Psoas muscle (tissue), 8 donors: ENCODE results near the gene RYR2. TPM values are rescaled to one million over a fixed set of nuclear protein-coding genes. Genes with fewer than 3 reads are reported as not detected.

Source experiments
- ATAC-seq, 4 donors: fragments of 200-7000 bp; cut with Tn5 transposase; one replicate each; pipeline ENCODE4 v1.9.1; 2020; ENCODE audit warnings: moderate library complexity in 3 of 4, mild to moderate bottlenecking in 2 of 4
- DNase-seq, 2 donors: peaks; one replicate each; pipeline ENCODE4 v3.0.0-alpha.2; 2020
- H3K27ac ChIP-seq: fragments of 200-600 bp; one replicate; pipeline ENCODE4 v1.8.0; 2022
- H3K27me3 ChIP-seq, 3 donors: fragments of 200-600 bp in 1 of 3; one replicate each; pipeline versions ENCODE4 v1.6.1 to v1.8.0; 2013 to 2022; ENCODE audit warnings: low read length in 2 of 3, mild to moderate bottlenecking in 2 of 3, moderate library complexity in 1 of 3; ENCODE audit not compliant: insufficient read depth in 3 of 3
- H3K36me3 ChIP-seq, 2 donors: fragments of 200-600 bp in 1 of 2; one replicate each; pipeline versions ENCODE4 v1.6.1 to v1.8.0; 2013 to 2022; ENCODE audit warnings: low read depth in 1 of 2, mild to moderate bottlenecking in 1 of 2, moderate library complexity in 1 of 2; ENCODE audit not compliant: insufficient read depth in 1 of 2
- H3K4me1 ChIP-seq: fragments of 200-600 bp; one replicate; pipeline ENCODE4 v1.8.0; 2022
- H3K4me3 ChIP-seq: fragments of 200-600 bp; one replicate; pipeline ENCODE4 v1.8.0; 2022; ENCODE audit warnings: mild to moderate bottlenecking
- H3K9me3 ChIP-seq: fragments of 200-600 bp; one replicate; pipeline ENCODE4 v1.8.0; 2022
- WGBS, 3 donors: extraction: QIAGEN DNeasy Blood & Tissue Kit; methylation state at CpG; one replicate each; pipeline versions ENCODE4 v1.1.6 to v1.1.7; 2013; 5-methylcytosine and 5-hydroxymethylcytosine counted together
- intact Hi-C, 2 donors: fragments of 100-400 bp; cut with DNase I; formaldehyde crosslinking; loops; one replicate each; pipeline versions ENCODE4 v1.11.0 to v1.14.2; 2022
- polyA plus RNA-seq, 3 donors: library from polyadenylated mRNA; stranded (reverse); fragments of 200-250 nt; gene quantifications; one replicate each; pipeline ENCODE4 v1.2.3, GENCODE V29; 2013
- total RNA-seq, 4 donors: library from RNA; stranded (reverse); fragmentation: NEBNext Ultra II Directional in 2 of 4; extraction: Animal tissue kit (Norgen Biotek cat#: 25700) in 2 of 4; gene quantifications; one replicate each; pipeline versions ENCODE4 v1.2.1 to v1.2.4, GENCODE V29; 2021 to 2023
- TF ChIP-seq, protein P1 (sequence below): fragments of 200-600 bp; IDR thresholded peaks from one replicate; pipeline ENCODE4 v1.8.0; 2022; ENCODE audit warnings: antibody characterized with exemption
- donor health status: healthy with polysubstance abuse.
- donor health status: DM: no; HTN: no; CAD: no; lungs with moderate emphysema.
- donor health status: Bipolar disorder and iron deficiency.
- donor health status: healthy.
- donor health status: DM: yes; HTN: yes; CAD: no.
- donor health status: DM: no; HTN: no; CAD: no.
- donor health status: DM: no; HTN: no; CAD: no.
- donor health status: DM: yes; HTN: yes; CAD: no.

RYR2 gene
- total and polyA plus RNA-seq, 7 donors, result 0.06 to 0.48 (median 0.25) TPM

DNA sequence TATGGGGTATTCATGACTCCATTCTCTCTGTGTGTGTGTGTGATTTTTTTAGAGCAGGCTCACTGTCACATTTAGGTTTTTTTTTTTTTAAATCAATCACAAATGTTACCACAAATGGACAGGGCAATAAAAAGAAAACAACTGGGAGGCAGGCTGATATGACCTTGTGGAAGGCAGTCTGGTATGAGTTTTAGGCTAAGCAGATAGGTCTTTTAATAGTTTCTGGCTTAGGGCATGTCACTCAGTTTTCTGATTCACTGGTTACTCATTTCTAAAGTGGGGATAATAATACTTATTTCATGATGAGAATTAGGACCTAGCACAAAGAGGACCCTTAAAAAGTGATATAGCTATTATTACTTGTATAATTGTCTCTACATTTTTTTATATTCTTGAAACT is 278.9 kb downstream of the RYR2 start:
- no peaks in the 10 kb centered on the region for H3K27me3 ChIP-seq
- intact Hi-C loops, result no loop called here
- TF ChIP-seq, protein P1, sequence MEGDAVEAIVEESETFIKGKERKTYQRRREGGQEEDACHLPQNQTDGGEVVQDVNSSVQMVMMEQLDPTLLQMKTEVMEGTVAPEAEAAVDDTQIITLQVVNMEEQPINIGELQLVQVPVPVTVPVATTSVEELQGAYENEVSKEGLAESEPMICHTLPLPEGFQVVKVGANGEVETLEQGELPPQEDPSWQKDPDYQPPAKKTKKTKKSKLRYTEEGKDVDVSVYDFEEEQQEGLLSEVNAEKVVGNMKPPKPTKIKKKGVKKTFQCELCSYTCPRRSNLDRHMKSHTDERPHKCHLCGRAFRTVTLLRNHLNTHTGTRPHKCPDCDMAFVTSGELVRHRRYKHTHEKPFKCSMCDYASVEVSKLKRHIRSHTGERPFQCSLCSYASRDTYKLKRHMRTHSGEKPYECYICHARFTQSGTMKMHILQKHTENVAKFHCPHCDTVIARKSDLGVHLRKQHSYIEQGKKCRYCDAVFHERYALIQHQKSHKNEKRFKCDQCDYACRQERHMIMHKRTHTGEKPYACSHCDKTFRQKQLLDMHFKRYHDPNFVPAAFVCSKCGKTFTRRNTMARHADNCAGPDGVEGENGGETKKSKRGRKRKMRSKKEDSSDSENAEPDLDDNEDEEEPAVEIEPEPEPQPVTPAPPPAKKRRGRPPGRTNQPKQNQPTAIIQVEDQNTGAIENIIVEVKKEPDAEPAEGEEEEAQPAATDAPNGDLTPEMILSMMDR, result no peak
- ATAC-seq (no peak), DNase-seq (no peak)
- H3K36me3 ChIP-seq, result no peaks in the 10 kb centered on the region
- no peak overlapping the region for H3K4me3 ChIP-seq
- no peaks in the 10 kb centered on the region for H3K9me3 ChIP-seq
- no peak overlapping the region for H3K27ac ChIP-seq
- no peaks in the 10 kb centered on the region for H3K4me1 ChIP-seq

DNA sequence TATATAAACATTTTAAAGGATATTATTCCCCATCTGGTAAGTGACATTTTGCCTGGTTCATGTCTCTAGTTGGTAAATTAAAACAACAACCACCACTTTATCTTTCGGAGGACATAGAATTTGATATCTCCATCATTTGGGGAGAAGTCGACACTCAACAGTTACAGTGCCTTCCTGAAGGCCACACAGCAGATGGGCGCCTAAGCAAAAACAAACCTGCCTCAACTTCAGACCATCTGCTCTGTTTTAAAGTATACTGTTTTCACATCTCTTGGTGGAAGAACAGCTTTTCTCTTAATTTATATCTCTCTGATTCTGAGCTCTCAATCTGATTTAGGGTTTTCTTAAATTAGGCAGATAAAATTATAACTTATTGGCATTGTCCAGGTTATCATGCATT is 282.2 kb downstream of the RYR2 start:
- no peak for DNase-seq
- Histone ChIP-seq H3K27ac (no peak overlapping the region), H3K4me3 (no peak overlapping the region), H3K36me3 (no peaks in the 10 kb centered on the region), H3K4me1 (no peaks in the 10 kb centered on the region), H3K27me3 (no peaks in the 10 kb centered on the region), H3K9me3 (no peaks in the 10 kb centered on the region)
- intact Hi-C loops, result no loop called here
- TF ChIP-seq, protein P1, result no peak
- 81 to 91% (median 90%) methylated on average over 3 of the region's 3 CpGs for WGBS, 3 donors
- ATAC-seq, result no peak

DNA sequence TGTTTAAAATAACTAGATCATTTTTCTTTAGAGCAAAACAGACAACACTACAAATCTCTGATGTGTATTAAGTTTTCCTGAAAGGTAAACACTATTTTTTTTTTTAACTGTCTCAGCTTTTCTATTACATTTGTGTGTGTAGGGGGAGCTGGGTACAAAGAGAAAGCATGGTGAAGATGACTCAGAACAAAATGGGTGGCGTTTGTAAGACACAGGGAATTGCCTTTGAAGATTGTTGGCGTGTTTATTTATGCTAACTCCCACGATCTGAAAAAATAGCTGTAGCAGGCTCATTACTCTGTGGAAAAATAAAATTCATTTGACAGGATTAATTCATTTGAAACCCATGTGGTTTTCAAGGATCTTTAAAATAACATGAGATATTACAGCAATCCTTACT is 285.1 kb downstream of the RYR2 start:
- no peak for DNase-seq
- intact Hi-C loops, result no loop called here
- Histone ChIP-seq H3K4me3 (no peak overlapping the region), H3K27me3 (no peaks in the 10 kb centered on the region), H3K36me3 (no peaks in the 10 kb centered on the region), H3K4me1 (no peaks in the 10 kb centered on the region), H3K9me3 (no peaks in the 10 kb centered on the region), H3K27ac (no peak overlapping the region)
- no peak for ATAC-seq
- TF ChIP-seq, protein P1, result no peak
- WGBS, 3 donors, result 44 to 61% (median 53%) methylated on average over 3 of the region's 3 CpGs

DNA sequence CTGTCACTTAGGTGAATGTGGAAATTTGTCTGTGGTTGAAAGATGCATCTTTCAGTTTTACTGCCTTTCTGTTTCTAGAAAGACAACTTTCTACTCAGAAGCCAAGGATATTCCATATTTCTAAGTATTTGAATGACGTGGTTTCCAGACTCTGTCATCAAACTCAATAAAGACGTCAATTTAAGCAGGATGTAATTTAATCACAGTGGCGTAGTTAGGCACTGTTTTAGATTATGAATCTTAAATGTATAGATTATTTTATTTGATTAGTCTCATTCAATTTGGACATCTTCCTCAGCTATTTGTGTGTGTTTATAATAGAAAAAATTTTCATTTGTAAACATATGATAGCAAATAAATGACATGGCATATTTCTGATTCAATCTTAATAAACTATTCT is 298.9 kb downstream of the RYR2 start:
- intact Hi-C loops, result no loop called here
- DNase-seq, result no peak
- no peaks in the 10 kb centered on the region for H3K9me3 ChIP-seq
- H3K36me3 ChIP-seq, result no peaks in the 10 kb centered on the region
- no peak overlapping the region for H3K4me3 ChIP-seq
- no peak overlapping the region for H3K27ac ChIP-seq
- WGBS, 3 donors, result 78 to 89% (median 79%) methylated on average over 3 of the region's 3 CpGs
- ATAC-seq, result no peak
- TF ChIP-seq, protein P1, result no peak
- no peaks in the 10 kb centered on the region for H3K27me3 ChIP-seq
- no peaks in the 10 kb centered on the region for H3K4me1 ChIP-seq

GRCh38 chr1:237341391-237341790 is 299.4 kb downstream of the RYR2 start:
- intact Hi-C loops, result no loop called here
- DNase-seq (no peak), ATAC-seq (no peak)
- 44 to 56% (median 53%) methylated on average over 3 of the region's 3 CpGs for WGBS, 3 donors
- Histone ChIP-seq H3K36me3 (no peaks in the 10 kb centered on the region), H3K4me3 (no peak overlapping the region), H3K4me1 (no peaks in the 10 kb centered on the region), H3K9me3 (no peaks in the 10 kb centered on the region), H3K27ac (no peak overlapping the region), H3K27me3 (no peaks in the 10 kb centered on the region)
- TF ChIP-seq, protein P1, result no peak
